22Rv1 (cell line): ENCODE data around the gene ACSF3.

Source experiments
- ZFX ChIP-seq: fragments of 450-650 bp; IDR thresholded peaks from 2 replicates; pipeline ENCODE4 v1.6.1; 2017; ENCODE audit warnings: antibody characterized with exemption, borderline replicate concordance
- TF ChIP-seq, protein P1 (sequence below): fragments of 450-650 bp; IDR thresholded peaks from 2 replicates; pipeline ENCODE4 v1.5.1; 2017; ENCODE audit warnings: mild to moderate bottlenecking

DNA sequence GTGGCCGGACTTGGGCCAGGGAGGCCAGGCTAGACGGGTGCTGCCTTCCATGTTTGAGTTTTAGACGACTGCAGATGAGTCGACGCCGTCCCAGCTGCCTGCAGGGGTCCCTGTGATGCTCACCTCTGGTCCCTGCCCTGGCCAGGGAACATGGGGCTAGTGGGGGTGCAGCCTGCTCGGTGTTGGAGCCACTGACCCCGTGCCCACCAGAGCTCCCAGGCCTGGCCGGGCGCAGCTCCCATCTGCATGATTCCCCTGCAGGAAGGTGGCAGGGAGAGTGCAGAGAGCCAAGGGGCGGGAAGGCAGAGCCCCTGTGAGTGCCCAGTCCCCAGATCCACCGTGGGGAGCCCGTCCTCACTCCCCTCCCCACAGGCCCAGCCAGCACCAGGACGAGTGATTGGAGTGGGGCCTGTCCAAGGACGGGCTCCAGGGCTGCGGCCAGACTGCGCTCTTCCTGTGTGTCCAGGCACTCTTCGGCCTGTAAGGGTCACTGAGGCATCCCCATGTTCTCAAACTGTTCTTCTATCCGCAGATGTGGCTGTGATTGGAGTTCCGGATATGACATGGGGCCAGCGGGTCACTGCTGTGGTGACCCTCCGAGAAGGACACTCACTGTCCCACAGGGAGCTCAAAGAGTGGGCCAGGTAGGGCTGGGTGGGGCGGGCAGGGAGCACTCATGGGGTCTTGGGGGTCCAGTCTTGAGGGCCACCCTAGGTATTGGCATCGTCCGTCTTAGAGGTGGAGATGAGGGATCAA, 51.9 kb downstream of the ACSF3 start:
- TF ChIP-seq, protein P1, sequence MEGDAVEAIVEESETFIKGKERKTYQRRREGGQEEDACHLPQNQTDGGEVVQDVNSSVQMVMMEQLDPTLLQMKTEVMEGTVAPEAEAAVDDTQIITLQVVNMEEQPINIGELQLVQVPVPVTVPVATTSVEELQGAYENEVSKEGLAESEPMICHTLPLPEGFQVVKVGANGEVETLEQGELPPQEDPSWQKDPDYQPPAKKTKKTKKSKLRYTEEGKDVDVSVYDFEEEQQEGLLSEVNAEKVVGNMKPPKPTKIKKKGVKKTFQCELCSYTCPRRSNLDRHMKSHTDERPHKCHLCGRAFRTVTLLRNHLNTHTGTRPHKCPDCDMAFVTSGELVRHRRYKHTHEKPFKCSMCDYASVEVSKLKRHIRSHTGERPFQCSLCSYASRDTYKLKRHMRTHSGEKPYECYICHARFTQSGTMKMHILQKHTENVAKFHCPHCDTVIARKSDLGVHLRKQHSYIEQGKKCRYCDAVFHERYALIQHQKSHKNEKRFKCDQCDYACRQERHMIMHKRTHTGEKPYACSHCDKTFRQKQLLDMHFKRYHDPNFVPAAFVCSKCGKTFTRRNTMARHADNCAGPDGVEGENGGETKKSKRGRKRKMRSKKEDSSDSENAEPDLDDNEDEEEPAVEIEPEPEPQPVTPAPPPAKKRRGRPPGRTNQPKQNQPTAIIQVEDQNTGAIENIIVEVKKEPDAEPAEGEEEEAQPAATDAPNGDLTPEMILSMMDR, result no peak
- TF ChIP-seq ZFX, result no peak
